Endothelial cell of umbilical vein (primary cell): ENCODE data around the gene ZC3H6. TPM values are rescaled to one million over a fixed set of nuclear protein-coding genes. Genes with fewer than 3 reads are reported as not detected.

Source experiments
- BruUV-seq: library from RNA; stranded (reverse); fragments of 400-500 nt; replicated peaks from 2 replicates; lab custom pipeline; 2021; lab: Mats Ljungman, UMichigan
- CTCF ChIA-PET: fragments of 300-600, 350-600 bp; sonication (Branson Sonifier 250); formaldehyde crosslinking; loops from one replicate; lab custom pipeline; 2021; ENCODE audit warnings: antibody characterized with exemption, inconsistent platforms; lab: Charles Lee
- POLR2A ChIA-PET: fragments of 300-600, 350-600 bp; sonication (Branson Sonifier 250); formaldehyde crosslinking; loops from one replicate; lab custom pipeline; 2021; ENCODE audit warnings: antibody characterized with exemption, inconsistent platforms; lab: Charles Lee
- DNase-seq: peaks from one replicate; pipeline ENCODE4 v3.0.0-alpha.2; 2011; ENCODE audit warnings: low read depth, low spot score
- FAIRE-seq: peaks from 2 replicates; lab custom pipeline; 2011; peaks lifted over from hg19 to GRCh38; lab: Jason Lieb, UNC
- H2AFZ ChIP-seq: 2 replicates; pipeline ENCODE4 v1.6.0; 2012; ENCODE audit warnings: low read depth, low read length, control low read depth, inconsistent platforms
- H3K27ac ChIP-seq: 2 replicates; pipeline ENCODE4 v1.5.1; 2011; ENCODE audit warnings: low read depth, mild to moderate bottlenecking, control low read depth, low read length, moderate library complexity; ENCODE audit not compliant: insufficient read depth
- H3K27me3 ChIP-seq, 2 experiments: 2 replicates each; pipeline versions ENCODE4 v1.6.0 to v1.6.1; 2011; ENCODE audit warnings: low read length in 2 of 2, mixed read lengths in 1 of 2; ENCODE audit not compliant: control insufficient read depth in 2 of 2, insufficient read depth in 2 of 2
- H3K36me3 ChIP-seq, 2 experiments: 2 replicates in 1 of 2; 3 replicates in 1 of 2; pipeline ENCODE4 v1.5.1; 2011; ENCODE audit warnings: low read length in 2 of 2, mild to moderate bottlenecking in 1 of 2, moderate library complexity in 1 of 2; ENCODE audit not compliant: control insufficient read depth in 2 of 2, insufficient read depth in 2 of 2; ENCODE audit errors: extremely low read depth in 1 of 2
- H3K4me1 ChIP-seq: 3 replicates; pipeline ENCODE4 v1.5.1; 2011; ENCODE audit warnings: mild to moderate bottlenecking, low read length; ENCODE audit not compliant: control insufficient read depth, insufficient read depth; ENCODE audit errors: extremely low read depth
- H3K4me2 ChIP-seq: 2 replicates; pipeline ENCODE4 v1.6.1; 2011; ENCODE audit warnings: low read length, control low read depth, mixed read lengths; ENCODE audit not compliant: insufficient read depth
- H3K4me3 ChIP-seq, 3 experiments: fragments of 200-600 bp in 1 of 3; sonication (generic), shearing (Covaris generic) in 1 of 3; replicated peaks in 1 of 3; 2 replicates each; pipeline ENCODE4 v1.5.1; 2011 to 2016; ENCODE audit warnings: control low read depth in 3 of 3, low read length in 3 of 3, mild to moderate bottlenecking in 2 of 3, inconsistent platforms in 1 of 3, low read depth in 1 of 3, moderate library complexity in 1 of 3; ENCODE audit not compliant: insufficient read depth in 1 of 3
- H3K79me2 ChIP-seq: 2 replicates; pipeline ENCODE4 v1.6.0; 2012; ENCODE audit warnings: low read length, inconsistent platforms; ENCODE audit not compliant: control insufficient read depth, insufficient read depth
- H3K9ac ChIP-seq: replicated peaks from 2 replicates; pipeline ENCODE3; 2011; ENCODE audit warnings: low read length, control low read depth; ENCODE audit not compliant: insufficient read depth; ENCODE audit errors: extremely low read depth
- H3K9me1 ChIP-seq: replicated peaks from 3 replicates; pipeline ENCODE4 v1.6.0; 2011; ENCODE audit warnings: mild to moderate bottlenecking, low read length; ENCODE audit not compliant: control insufficient read depth, insufficient read depth; ENCODE audit errors: extremely low read depth
- H3K9me3 ChIP-seq: replicated peaks from 2 replicates; pipeline ENCODE4 v1.5.1; 2012; ENCODE audit warnings: low read length, inconsistent platforms; ENCODE audit not compliant: control insufficient read depth, insufficient read depth
- H4K20me1 ChIP-seq: replicated peaks from 2 replicates; pipeline ENCODE3; 2011; ENCODE audit warnings: mild to moderate bottlenecking, low read length; ENCODE audit not compliant: control insufficient read depth, insufficient read depth; ENCODE audit errors: extremely low read depth
- EZH2 ChIP-seq: IDR thresholded peaks from 2 replicates; pipeline ENCODE4 v1.6.1; 2012; ENCODE audit warnings: borderline replicate concordance, low read depth, mild to moderate bottlenecking, moderate library complexity, low read length, inconsistent platforms; ENCODE audit not compliant: severe bottlenecking
- GATA2 ChIP-seq: IDR thresholded peaks from 2 replicates; pipeline ENCODE4 v1.7.0; 2011; ENCODE audit warnings: low read depth, mild to moderate bottlenecking, moderate library complexity, mixed read lengths, low read length; ENCODE audit not compliant: insufficient read length, insufficient read depth
- JUN ChIP-seq: IDR thresholded peaks from 2 replicates; pipeline ENCODE4 v1.6.1; 2011; ENCODE audit warnings: borderline replicate concordance, low read depth; ENCODE audit not compliant: insufficient read length, insufficient read depth
- MYC ChIP-seq: IDR thresholded peaks from one replicate; pipeline ENCODE4 v1.6.1; 2011; ENCODE audit warnings: mild to moderate bottlenecking, low read depth, low read length
- POLR2A ChIP-seq: IDR thresholded peaks from 2 replicates; pipeline ENCODE4 v1.6.1; 2012; ENCODE audit warnings: low read depth, mild to moderate bottlenecking, control low read depth, low read length
- POLR2AphosphoS5 ChIP-seq: IDR thresholded peaks from 2 replicates; pipeline ENCODE4 v1.6.1; 2012; ENCODE audit warnings: low read depth, mild to moderate bottlenecking, control low read depth, low read length, moderate library complexity; ENCODE audit not compliant: insufficient read depth
- dilution Hi-C: fragments of 300-500 bp; cut with MboI; formaldehyde crosslinking; loops from one replicate; pipeline ENCODE4 v1.15.0; 2019; ENCODE audit warnings: low sequenced_read_pairs; ENCODE audit not compliant: extremely low pct_ligation_motif_present
- intact Hi-C: fragments of 100-400 bp; cut with micrococcal nuclease; formaldehyde crosslinking; loops from one replicate; pipeline ENCODE4 v1.10.0; 2022
- polyA plus RNA-seq, 4 experiments: library from polyadenylated mRNA; depleted of rRNA in 3 of 4; stranded (reverse) in 3 of 4; unstranded in 1 of 4; fragments of >200 nt; gene quantifications; 2 replicates each; pipeline versions ENCODE4 v1.2.1 to v1.2.3, GENCODE V29; 2011 to 2012; ENCODE audit warnings: missing spikeins in 1 of 4
- total RNA-seq: library from RNA; stranded (reverse); gene quantifications from 2 replicates; pipeline ENCODE4 v1.2.3, GENCODE V29; 2021
- TF ChIP-seq, protein P1 (sequence below), 2 donors: IDR thresholded peaks; 1 replicate in 1 of 2; 2 replicates in 1 of 2; pipeline ENCODE4 v1.5.1; 2011; ENCODE audit warnings: low read length in 2 of 2, mild to moderate bottlenecking in 2 of 2, moderate library complexity in 2 of 2, control low read depth in 1 of 2, inconsistent platforms in 1 of 2, low read depth in 1 of 2; ENCODE audit not compliant: insufficient read depth in 1 of 2; ENCODE audit errors: extremely low read depth in 1 of 2
- TF ChIP-seq, protein P2 (sequence below): IDR thresholded peaks from 2 replicates; pipeline ENCODE4 v1.6.1; 2011; ENCODE audit not compliant: insufficient read depth, insufficient read length

The ZC3H6 gene
- total and polyA plus RNA-seq, 2 donors (not counting 3 experiments of a cell fraction or from before 2014, with no cell fraction given): 0.46 to 3.0 TPM

DNA sequence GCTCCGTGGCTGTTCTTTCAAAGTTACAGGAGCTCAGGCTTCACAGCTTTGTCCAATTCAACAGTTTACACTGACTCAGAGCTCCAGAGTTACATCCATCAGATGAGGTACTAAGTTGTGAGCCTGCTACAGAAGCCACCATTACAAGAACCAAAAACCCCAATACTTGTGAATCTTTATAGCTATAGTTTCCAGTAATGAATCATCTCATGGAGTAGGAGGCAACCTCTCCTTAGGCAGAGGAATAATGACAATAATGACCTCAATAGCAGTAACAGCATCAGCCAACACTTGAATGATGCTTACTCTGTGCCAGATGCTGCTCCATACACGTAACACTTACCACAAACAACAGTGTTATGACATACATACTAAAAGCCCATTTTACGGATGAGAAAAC, 24.1 kb upstream of the ZC3H6 start:
- H3K9ac ChIP-seq: no peak overlapping the region
- POLR2A ChIA-PET: no interaction called here
- no peaks in the 10 kb centered on the region for H3K9me3 ChIP-seq
- H3K4me3 ChIP-seq: no peak overlapping the region
- no peaks in the 10 kb centered on the region for H3K9me1 ChIP-seq
- no peak for TF ChIP-seq EZH2
- TF ChIP-seq POLR2A: no peak
- TF ChIP-seq POLR2AphosphoS5: no peak
- TF ChIP-seq MYC: no peak
- TF ChIP-seq, protein P1, sequence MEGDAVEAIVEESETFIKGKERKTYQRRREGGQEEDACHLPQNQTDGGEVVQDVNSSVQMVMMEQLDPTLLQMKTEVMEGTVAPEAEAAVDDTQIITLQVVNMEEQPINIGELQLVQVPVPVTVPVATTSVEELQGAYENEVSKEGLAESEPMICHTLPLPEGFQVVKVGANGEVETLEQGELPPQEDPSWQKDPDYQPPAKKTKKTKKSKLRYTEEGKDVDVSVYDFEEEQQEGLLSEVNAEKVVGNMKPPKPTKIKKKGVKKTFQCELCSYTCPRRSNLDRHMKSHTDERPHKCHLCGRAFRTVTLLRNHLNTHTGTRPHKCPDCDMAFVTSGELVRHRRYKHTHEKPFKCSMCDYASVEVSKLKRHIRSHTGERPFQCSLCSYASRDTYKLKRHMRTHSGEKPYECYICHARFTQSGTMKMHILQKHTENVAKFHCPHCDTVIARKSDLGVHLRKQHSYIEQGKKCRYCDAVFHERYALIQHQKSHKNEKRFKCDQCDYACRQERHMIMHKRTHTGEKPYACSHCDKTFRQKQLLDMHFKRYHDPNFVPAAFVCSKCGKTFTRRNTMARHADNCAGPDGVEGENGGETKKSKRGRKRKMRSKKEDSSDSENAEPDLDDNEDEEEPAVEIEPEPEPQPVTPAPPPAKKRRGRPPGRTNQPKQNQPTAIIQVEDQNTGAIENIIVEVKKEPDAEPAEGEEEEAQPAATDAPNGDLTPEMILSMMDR (IDR thresholded peaks at IDR 0.05; ENCODE audit: extremely low read depth in 1 of 2, insufficient read depth in 1 of 2, low read depth in 1 of 2, low read length in 2 of 2): no peak
- TF ChIP-seq, protein P2, sequence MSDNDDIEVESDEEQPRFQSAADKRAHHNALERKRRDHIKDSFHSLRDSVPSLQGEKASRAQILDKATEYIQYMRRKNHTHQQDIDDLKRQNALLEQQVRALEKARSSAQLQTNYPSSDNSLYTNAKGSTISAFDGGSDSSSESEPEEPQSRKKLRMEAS: no peak
- no peak for TF ChIP-seq GATA2
- TF ChIP-seq JUN: no peak
- BruUV-seq: no TSS peak
- dilution Hi-C loops: no loop called here
- no peak overlapping the region for H3K27ac ChIP-seq
- peaks cover 0 to 3% of the 10 kb centered on the region in 2 experiments for H3K36me3 ChIP-seq
- peaks cover 13% of the 10 kb centered on the region for H3K4me1 ChIP-seq
- FAIRE-seq (no peak), DNase-seq (no peak)
- H3K27me3 ChIP-seq: no peaks in the 10 kb centered on the region
- H3K79me2 ChIP-seq: peaks cover 8% of the 10 kb centered on the region
- CTCF ChIA-PET: interaction anchor here (2.2 kb wide), 1 partner anchor 8 kb away, joined by 8 read pairs; no protein-coding TSS in a partner anchor
- H4K20me1 ChIP-seq: no peaks in the 10 kb centered on the region
- intact Hi-C loops: no loop called here
- H2AFZ ChIP-seq: no peak overlapping the region
- H3K4me2 ChIP-seq: no peak overlapping the region
